Esophagus (tissue), 2 donors: Measurements from ENCODE around the gene PARD3B. TPM values are rescaled to one million over a fixed set of nuclear protein-coding genes. Genes with fewer than 3 reads are reported as not detected.

Source experiments
- H3K27ac ChIP-seq, 2 donors: one replicate each; pipeline ENCODE4 v1.5.1; 2013; ENCODE audit warnings: low read depth in 2 of 2, mild to moderate bottlenecking in 2 of 2, inconsistent platforms in 1 of 2, low read length in 1 of 2, moderate library complexity in 1 of 2
- H3K27me3 ChIP-seq, 2 donors: one replicate each; pipeline ENCODE4 v1.6.1; 2013; ENCODE audit warnings: low read length in 2 of 2, control low read depth in 1 of 2, mild to moderate bottlenecking in 1 of 2; ENCODE audit not compliant: insufficient read depth in 2 of 2, control insufficient read depth in 1 of 2
- H3K36me3 ChIP-seq, 2 donors: one replicate each; pipeline ENCODE4 v1.6.1; 2013; ENCODE audit warnings: low read length in 1 of 2; ENCODE audit not compliant: control insufficient read depth in 2 of 2, insufficient read depth in 2 of 2
- H3K4me1 ChIP-seq, 2 donors: one replicate each; pipeline ENCODE4 v1.6.1; 2013; ENCODE audit warnings: low read length in 1 of 2; ENCODE audit not compliant: control insufficient read depth in 2 of 2, insufficient read depth in 2 of 2
- H3K4me3 ChIP-seq, 2 donors: one replicate each; pipeline ENCODE4 v1.5.1; 2013; ENCODE audit warnings: low read length in 2 of 2, mild to moderate bottlenecking in 2 of 2, low read depth in 1 of 2, moderate library complexity in 1 of 2
- H3K9me3 ChIP-seq, 2 donors: one replicate each; pipeline ENCODE4 v1.6.1; 2013; ENCODE audit warnings: mild to moderate bottlenecking in 2 of 2, low read depth in 1 of 2, low read length in 1 of 2, moderate library complexity in 1 of 2; ENCODE audit not compliant: control insufficient read depth in 2 of 2, insufficient read depth in 1 of 2
- WGBS, 2 donors: extraction: QIAGEN DNeasy Blood & Tissue Kit; methylation state at CpG; one replicate each; pipeline ENCODE4 v1.1.7; 2013; 5-methylcytosine and 5-hydroxymethylcytosine counted together
- polyA plus RNA-seq, 2 donors: library from polyadenylated mRNA; stranded (reverse); fragments of 200-250 nt; gene quantifications; one replicate each; pipeline ENCODE4 v1.2.3, GENCODE V29; 2013
- donor health status: healthy with polysubstance abuse.
- donor health status: Bipolar disorder and iron deficiency.

Gene PARD3B
- polyA plus RNA-seq, 2 donors, result 1.2 to 1.3 TPM

GRCh38 chr2:205296959-205297358 is 751.7 kb downstream of the PARD3B start:
- Histone ChIP-seq H3K27ac (no peak overlapping the region), H3K36me3 (no peaks in the 10 kb centered on the region), H3K4me3 (no peak overlapping the region), H3K9me3 (no peaks in the 10 kb centered on the region), H3K4me1 (no peaks in the 10 kb centered on the region), H3K27me3 (no peaks in the 10 kb centered on the region)
- WGBS, 2 donors, result 97 to 98% methylated on average over 4 of the region's 4 CpGs

DNA sequence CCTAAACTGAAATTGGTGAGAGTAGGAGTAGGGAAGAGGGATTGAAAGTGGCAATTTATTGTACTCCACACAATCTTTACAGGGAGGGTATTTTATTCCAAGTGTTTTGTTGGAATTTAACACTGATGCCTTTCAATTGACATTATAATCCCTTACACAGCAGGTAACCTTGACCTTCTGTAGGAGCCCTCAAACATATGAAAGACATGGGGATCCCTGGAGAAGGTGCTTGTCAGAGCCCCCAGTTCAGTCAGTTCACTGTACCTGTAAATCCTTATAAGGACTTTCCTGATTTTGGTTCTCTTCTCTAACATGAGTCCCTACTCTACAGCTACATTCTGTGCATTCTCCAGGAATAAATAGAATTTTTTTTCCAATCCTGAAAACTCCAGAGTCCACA is 752.1 kb downstream of the PARD3B start:
- Histone ChIP-seq H3K4me3 (no peak overlapping the region), H3K9me3 (no peaks in the 10 kb centered on the region), H3K27ac (no peak overlapping the region), H3K4me1 (no peaks in the 10 kb centered on the region), H3K36me3 (peaks cover 0 to 2% of the 10 kb centered on the region in 2 donors), H3K27me3 (no peaks in the 10 kb centered on the region)

DNA sequence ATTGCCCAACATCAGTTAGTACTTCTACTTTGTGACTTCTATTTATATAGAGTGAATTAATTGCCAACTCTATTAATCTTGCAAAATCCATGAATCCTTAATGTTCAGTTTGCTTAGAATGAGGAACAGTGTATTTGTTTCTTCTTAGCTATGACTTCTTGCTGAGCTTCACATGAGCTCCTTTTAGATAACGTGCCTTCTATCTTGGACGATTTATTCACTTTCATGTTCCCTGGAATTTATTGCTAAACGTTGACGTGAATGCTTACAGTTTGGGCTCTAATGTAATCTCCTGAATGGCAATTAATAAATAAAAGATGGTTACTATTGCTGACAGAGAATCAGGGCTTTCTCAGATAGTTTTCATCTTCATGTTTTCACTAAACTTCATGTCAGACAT is 752.6 kb downstream of the PARD3B start:
- Histone ChIP-seq H3K4me3 (no peak overlapping the region), H3K4me1 (no peaks in the 10 kb centered on the region), H3K36me3 (peaks cover 0 to 2% of the 10 kb centered on the region in 2 donors), H3K9me3 (no peaks in the 10 kb centered on the region), H3K27me3 (no peaks in the 10 kb centered on the region), H3K27ac (no peak overlapping the region)
- WGBS, 2 donors, result 69 to 72% methylated on average over 4 of the region's 4 CpGs

DNA sequence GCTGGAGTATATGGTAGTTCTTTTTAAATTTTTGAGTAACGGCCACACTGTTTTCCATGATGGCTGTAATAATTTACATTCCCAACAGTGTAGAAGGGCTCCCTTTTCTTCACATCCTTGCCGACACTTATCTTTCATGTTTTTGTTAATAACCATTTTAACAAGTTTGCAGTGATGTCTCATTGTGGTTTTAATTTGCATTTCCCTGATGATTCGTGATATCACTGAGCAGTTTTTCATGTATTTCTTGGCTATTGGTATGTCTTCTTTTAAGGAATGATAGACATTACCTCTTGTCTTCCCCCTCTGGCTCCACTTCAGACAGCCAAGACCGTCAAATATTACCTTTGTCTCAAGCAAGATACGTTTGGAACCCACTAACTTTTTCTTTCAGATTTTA is 765.9 kb downstream of the PARD3B start:
- H3K27ac ChIP-seq, result no peak overlapping the region
- WGBS, 2 donors, result 56 to 67% methylated on average over 5 of the region's 5 CpGs

GRCh38 chr2:205321231-205321630 is 776.0 kb downstream of the PARD3B start:
- no peaks in the 10 kb centered on the region for H3K4me1 ChIP-seq
- WGBS, 2 donors, result 87 to 92% methylated on average over 2 of the region's 2 CpGs
- H3K36me3 ChIP-seq, result no peaks in the 10 kb centered on the region
- H3K27ac ChIP-seq, result no peak overlapping the region
- H3K4me3 ChIP-seq, result no peak overlapping the region
- H3K27me3 ChIP-seq, result no peaks in the 10 kb centered on the region
- H3K9me3 ChIP-seq, result no peaks in the 10 kb centered on the region

More for the DNA sequence above, 765.9 kb downstream of the PARD3B start:
- Histone ChIP-seq H3K4me3 (no peak overlapping the region), H3K27me3 (no peaks in the 10 kb centered on the region), H3K9me3 (no peaks in the 10 kb centered on the region), H3K4me1 (no peaks in the 10 kb centered on the region), H3K36me3 (no peaks in the 10 kb centered on the region)

DNA sequence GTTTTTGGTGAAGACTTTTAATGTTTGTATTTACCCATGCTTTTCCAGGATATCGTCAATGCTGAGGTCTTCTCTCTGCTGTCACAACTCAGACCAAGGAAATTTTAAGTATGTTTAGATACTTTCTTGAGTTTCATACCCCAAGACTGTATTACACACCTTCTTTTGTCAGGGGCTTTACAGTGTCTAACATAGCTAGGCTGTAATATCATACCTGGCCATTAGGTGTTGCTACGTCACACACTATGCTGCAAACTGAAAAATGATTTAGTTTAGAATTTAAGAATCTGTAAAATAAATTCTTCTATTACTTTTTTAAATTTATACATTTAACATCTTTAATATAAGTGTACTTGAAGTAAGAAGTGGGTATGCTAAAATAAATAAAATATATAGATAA is 778.7 kb downstream of the PARD3B start:
- Histone ChIP-seq H3K27ac (no peak overlapping the region), H3K27me3 (no peaks in the 10 kb centered on the region), H3K9me3 (no peaks in the 10 kb centered on the region), H3K36me3 (no peaks in the 10 kb centered on the region), H3K4me1 (no peaks in the 10 kb centered on the region), H3K4me3 (no peak overlapping the region)
- 92% methylated on average over 2 of the region's 2 CpGs for WGBS, 2 donors

DNA sequence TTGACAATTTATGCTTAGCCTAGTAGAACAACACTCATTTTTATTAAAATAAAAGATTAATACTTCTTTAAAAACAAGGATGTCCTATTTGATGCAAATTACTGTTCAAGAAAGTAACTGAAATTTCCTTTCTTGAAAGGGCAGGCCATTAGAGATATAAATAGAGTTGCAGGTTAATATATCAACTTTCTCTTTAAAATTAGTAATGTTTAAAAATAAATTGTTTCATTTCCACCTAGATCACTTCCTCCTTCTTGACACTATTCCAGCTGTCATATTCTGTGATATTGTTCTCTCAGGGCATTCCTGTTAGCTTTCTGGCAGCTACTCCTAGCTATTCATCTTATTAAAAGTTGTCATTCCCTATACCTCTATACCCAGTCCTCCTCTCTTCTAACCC is 779.1 kb downstream of the PARD3B start:
- Histone ChIP-seq H3K9me3 (no peaks in the 10 kb centered on the region), H3K4me1 (no peaks in the 10 kb centered on the region), H3K27ac (no peak overlapping the region), H3K4me3 (no peak overlapping the region), H3K36me3 (no peaks in the 10 kb centered on the region), H3K27me3 (no peaks in the 10 kb centered on the region)

DNA sequence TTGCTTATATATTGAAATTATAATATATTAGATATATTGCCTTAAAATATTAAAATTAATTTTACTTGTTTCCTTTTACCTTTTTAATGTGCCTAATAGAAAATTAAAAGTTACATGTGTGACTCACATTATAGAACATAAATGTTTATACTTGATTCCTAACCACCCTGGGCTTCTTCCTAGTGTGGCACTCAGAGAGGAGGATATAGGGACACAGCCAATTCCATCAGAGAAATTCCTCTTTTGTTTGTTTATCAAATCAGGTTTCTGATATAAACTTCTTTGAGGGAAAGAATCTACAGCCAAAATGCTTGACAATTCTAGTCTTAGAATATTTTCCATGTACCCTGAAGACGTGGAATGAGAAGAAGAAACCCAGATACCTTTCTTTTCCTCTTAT is 788.1 kb downstream of the PARD3B start:
- H3K27me3 ChIP-seq, result no peaks in the 10 kb centered on the region
- H3K4me3 ChIP-seq, result no peak overlapping the region
- H3K27ac ChIP-seq, result no peak overlapping the region
- no peaks in the 10 kb centered on the region for H3K4me1 ChIP-seq
- 78 to 80% methylated on average over 1 of the region's 1 CpG for WGBS, 2 donors
- H3K9me3 ChIP-seq, result peaks cover 0 to 2% of the 10 kb centered on the region in 2 donors
- H3K36me3 ChIP-seq, result no peaks in the 10 kb centered on the region

- Histone ChIP-seq H3K4me1 (no peaks in the 10 kb centered on the region), H3K4me3 (no peak overlapping the region), H3K9me3 (peaks cover 0 to 2% of the 10 kb centered on the region in 2 donors), H3K27me3 (no peaks in the 10 kb centered on the region), H3K36me3 (no peaks in the 10 kb centered on the region), H3K27ac (no peak overlapping the region)
Observed at GRCh38 chr2:205337274-205337673, 792.0 kb downstream of the PARD3B start.

GRCh38 chr2:205338156-205338555 is 792.9 kb downstream of the PARD3B start:
- no peaks in the 10 kb centered on the region for H3K36me3 ChIP-seq
- H3K27me3 ChIP-seq, result no peaks in the 10 kb centered on the region
- H3K4me1 ChIP-seq, result no peaks in the 10 kb centered on the region
- peaks cover 0 to 2% of the 10 kb centered on the region in 2 donors for H3K9me3 ChIP-seq
- WGBS, 2 donors, result 59 to 94% methylated on average over 1 of the region's 1 CpG
- no peak overlapping the region for H3K4me3 ChIP-seq
- no peak overlapping the region for H3K27ac ChIP-seq
